Testis (tissue), 3 donors: ENCODE data around the gene GBE1. TPM values are rescaled to one million over a fixed set of nuclear protein-coding genes. Genes with fewer than 3 reads are reported as not detected.

Source experiments
- DNase-seq: peaks from one replicate; pipeline ENCODE4 v3.0.0-alpha.2; 2019
- H3K27ac ChIP-seq, 2 donors: fragments of 200-600 bp; sonication (generic); one replicate each; pipeline ENCODE4 v1.5.1; 2019
- H3K27me3 ChIP-seq: fragments of 200-600 bp; sonication (generic); one replicate; pipeline ENCODE4 v1.5.1; 2019
- H3K36me3 ChIP-seq: fragments of 200-600 bp; sonication (generic); one replicate; pipeline ENCODE4 v1.5.1; 2017; ENCODE audit warnings: low read depth; ENCODE audit errors: missing control alignments
- H3K4me1 ChIP-seq: fragments of 200-600 bp; sonication (generic); one replicate; pipeline ENCODE4 v1.5.1; 2019
- H3K4me3 ChIP-seq, 2 donors: fragments of 200-600 bp; sonication (generic); one replicate each; pipeline ENCODE4 v1.5.1; 2017 to 2019
- H3K9me3 ChIP-seq: fragments of 200-600 bp; sonication (generic); one replicate; pipeline ENCODE4 v1.5.1; 2017
- CTCF ChIP-seq, 3 experiments: fragments of 450-650 bp in 2 of 3; fragments of 200-600 bp in 1 of 3; sonication (generic) in 1 of 3; IDR thresholded peaks; one replicate each; pipeline ENCODE4 v1.5.1; 2016 to 2019; ENCODE audit warnings: antibody characterized with exemption in 3 of 3, mild to moderate bottlenecking in 2 of 3, moderate library complexity in 1 of 3
- POLR2A ChIP-seq: fragments of 450-650 bp; IDR thresholded peaks from one replicate; pipeline ENCODE4 v1.6.1; 2017; ENCODE audit warnings: antibody characterized with exemption, mild to moderate bottlenecking, moderate library complexity
- WGBS, 2 donors: methylation state at CpG; one replicate each; pipeline ENCODE4 v1.1.5; 2018; 5-methylcytosine and 5-hydroxymethylcytosine counted together
- intact Hi-C: fragments of 100-400 bp; cut with DNase I; formaldehyde crosslinking; loops from one replicate; pipeline ENCODE4 v1.15.1; 2023; ENCODE audit warnings: low total_unique reads
- polyA plus RNA-seq: library from polyadenylated mRNA; stranded (reverse); fragments of 350-450 nt; fragmentation: Illumina TruSeq; extraction: RNeasy Lipid Tissue Mini Kit (QIAGEN cat#74804); gene quantifications from one replicate; pipeline ENCODE4 v1.2.3, GENCODE V29; 2014; ENCODE audit warnings: low read depth, low replicate concordance; ENCODE audit not compliant: insufficient read depth
- total RNA-seq, 2 donors: library from RNA; depleted of rRNA; stranded (reverse); fragments of >200 nt; gene quantifications; one replicate each; pipeline ENCODE4 v1.2.3, GENCODE V29; 2016

The GBE1 gene
- total and polyA plus RNA-seq, 3 donors from 2014 or later, result 14.1 to 23.5 (median 19.4) TPM

GRCh38 chr3:81713031-81713430, 48.4 kb downstream of the GBE1 start:
- intact Hi-C loops, result no loop called here
- Histone ChIP-seq H3K4me3 (no peak overlapping the region), H3K27ac (no peak overlapping the region), H3K27me3 (no peaks in the 10 kb centered on the region), H3K4me1 (no peaks in the 10 kb centered on the region), H3K36me3 (no peaks in the 10 kb centered on the region), H3K9me3 (no peaks in the 10 kb centered on the region)
- WGBS, 2 donors, result 91 to 94% methylated on average over 4 of the region's 4 CpGs
- TF ChIP-seq CTCF (IDR thresholded peaks at IDR 0.05) (no peak), POLR2A (no peak)
- DNase-seq, result no peak

GRCh38 chr3:81709606-81710005, 51.8 kb downstream of the GBE1 start:
- 15 to 17% methylated on average over 2 of the region's 2 CpGs for WGBS, 2 donors
- intact Hi-C loops, result no loop called here
- TF ChIP-seq POLR2A, result no peak
- no peak for TF ChIP-seq CTCF (IDR thresholded peaks at IDR 0.05)
- no peak overlapping the region for H3K27ac ChIP-seq
- no peaks in the 10 kb centered on the region for H3K36me3 ChIP-seq
- no peaks in the 10 kb centered on the region for H3K9me3 ChIP-seq
- H3K27me3 ChIP-seq, result no peaks in the 10 kb centered on the region
- no peaks in the 10 kb centered on the region for H3K4me1 ChIP-seq
- DNase-seq, result no peak
- no peak overlapping the region for H3K4me3 ChIP-seq

- intact Hi-C loops, result no loop called here
Measured at GRCh38 chr3:81707996-81708395, 53.4 kb downstream of the GBE1 start.

GRCh38 chr3:81702126-81702525, 59.3 kb downstream of the GBE1 start:
- no peaks in the 10 kb centered on the region for H3K9me3 ChIP-seq
- H3K36me3 ChIP-seq, result no peaks in the 10 kb centered on the region
- no peak for DNase-seq
- WGBS, 2 donors, result 84 to 85% methylated on average over 2 of the region's 2 CpGs
- no peak for TF ChIP-seq CTCF (IDR thresholded peaks at IDR 0.05)
- no peak for TF ChIP-seq POLR2A
- H3K4me3 ChIP-seq, result no peak overlapping the region
- no peak overlapping the region for H3K27ac ChIP-seq
- intact Hi-C loops, result no loop called here
- H3K27me3 ChIP-seq, result no peaks in the 10 kb centered on the region
- H3K4me1 ChIP-seq, result no peaks in the 10 kb centered on the region

More at GRCh38 chr3:81707996-81708395, 53.4 kb downstream of the GBE1 start:
- Histone ChIP-seq H3K4me1 (no peaks in the 10 kb centered on the region), H3K4me3 (no peak overlapping the region), H3K27ac (no peak overlapping the region), H3K9me3 (no peaks in the 10 kb centered on the region), H3K36me3 (no peaks in the 10 kb centered on the region), H3K27me3 (no peaks in the 10 kb centered on the region)
- DNase-seq, result no peak
- no peak for TF ChIP-seq POLR2A
- TF ChIP-seq CTCF (IDR thresholded peaks at IDR 0.05), result no peak

GRCh38 chr3:81699536-81700320, 61.7 kb downstream of the GBE1 start:
- no peaks in the 10 kb centered on the region for H3K9me3 ChIP-seq
- no peaks in the 10 kb centered on the region for H3K36me3 ChIP-seq
- H3K4me3 ChIP-seq, result no peak overlapping the region
- no peak overlapping the region for H3K27ac ChIP-seq
- no peaks in the 10 kb centered on the region for H3K4me1 ChIP-seq
- H3K27me3 ChIP-seq, result no peaks in the 10 kb centered on the region
- 94 to 95% methylated on average over 8 of the region's 8 CpGs for WGBS, 2 donors
- intact Hi-C loops, result no loop called here
- TF ChIP-seq POLR2A (no peak), CTCF (IDR thresholded peaks at IDR 0.05) (no peak)
- DNase-seq, result no peak
